AG09309 (cell line): ENCODE results near the gene PIGV.

ENCODE experiments used
- DNase-seq: peaks from one replicate; pipeline ENCODE4 v3.0.0-alpha.2; 2010; ENCODE audit warnings: low read depth
- H3K4me3 ChIP-seq: 2 replicates; pipeline ENCODE4 v1.5.1; 2011; ENCODE audit warnings: mild to moderate bottlenecking, low read depth, low read length, moderate library complexity; ENCODE audit not compliant: control insufficient read depth
- TF ChIP-seq, protein P1 (sequence below): IDR thresholded peaks from 2 replicates; pipeline ENCODE4 v1.5.1; 2011; ENCODE audit warnings: mild to moderate bottlenecking, low read depth, low read length, inconsistent platforms; ENCODE audit not compliant: insufficient read depth, control insufficient read depth; ENCODE audit errors: missing control alignments

Gene PIGV

DNA sequence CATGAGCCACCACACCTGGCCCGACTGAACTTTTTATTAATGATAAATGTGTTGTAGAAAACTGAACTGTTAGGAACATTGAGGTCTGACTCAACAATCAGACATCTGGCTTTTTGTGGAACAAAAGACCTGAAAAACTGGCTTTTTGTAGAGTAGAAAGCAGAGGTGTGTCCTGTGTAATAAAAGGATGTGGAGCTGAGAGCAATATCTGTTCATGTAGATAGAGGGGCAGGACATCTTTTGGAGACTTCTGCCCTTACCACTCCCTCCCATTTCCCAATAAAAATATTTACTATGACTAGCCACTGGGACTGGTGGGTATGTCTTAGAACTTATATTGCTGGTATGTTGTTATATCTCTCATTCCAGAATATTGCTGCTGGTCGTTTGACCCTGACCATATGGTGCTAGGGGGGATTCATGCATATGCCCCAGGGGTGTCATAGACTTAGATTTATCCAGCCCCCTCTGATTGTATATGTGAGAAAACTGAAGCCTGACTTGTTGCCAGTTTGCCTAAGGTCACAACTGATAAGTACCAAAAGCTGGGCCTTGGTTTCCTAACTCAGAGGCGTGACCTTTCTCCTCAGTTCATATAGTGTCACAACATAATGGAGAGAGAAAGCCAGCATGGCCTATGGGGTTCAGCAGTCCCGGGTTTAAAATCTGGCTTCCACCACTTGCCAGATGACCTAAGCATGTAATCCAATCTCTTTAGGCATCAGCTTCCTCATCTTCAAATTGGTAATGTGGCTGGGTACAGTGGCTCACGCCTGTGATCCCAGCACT is 33.5 kb upstream of the PIGV start:
- TF ChIP-seq, protein P1, sequence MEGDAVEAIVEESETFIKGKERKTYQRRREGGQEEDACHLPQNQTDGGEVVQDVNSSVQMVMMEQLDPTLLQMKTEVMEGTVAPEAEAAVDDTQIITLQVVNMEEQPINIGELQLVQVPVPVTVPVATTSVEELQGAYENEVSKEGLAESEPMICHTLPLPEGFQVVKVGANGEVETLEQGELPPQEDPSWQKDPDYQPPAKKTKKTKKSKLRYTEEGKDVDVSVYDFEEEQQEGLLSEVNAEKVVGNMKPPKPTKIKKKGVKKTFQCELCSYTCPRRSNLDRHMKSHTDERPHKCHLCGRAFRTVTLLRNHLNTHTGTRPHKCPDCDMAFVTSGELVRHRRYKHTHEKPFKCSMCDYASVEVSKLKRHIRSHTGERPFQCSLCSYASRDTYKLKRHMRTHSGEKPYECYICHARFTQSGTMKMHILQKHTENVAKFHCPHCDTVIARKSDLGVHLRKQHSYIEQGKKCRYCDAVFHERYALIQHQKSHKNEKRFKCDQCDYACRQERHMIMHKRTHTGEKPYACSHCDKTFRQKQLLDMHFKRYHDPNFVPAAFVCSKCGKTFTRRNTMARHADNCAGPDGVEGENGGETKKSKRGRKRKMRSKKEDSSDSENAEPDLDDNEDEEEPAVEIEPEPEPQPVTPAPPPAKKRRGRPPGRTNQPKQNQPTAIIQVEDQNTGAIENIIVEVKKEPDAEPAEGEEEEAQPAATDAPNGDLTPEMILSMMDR: no peak
- DNase-seq: no peak
- H3K4me3 ChIP-seq: no peak overlapping the region

GRCh38 chr1:26758358-26758757 is 29.4 kb upstream of the PIGV start:
- DNase-seq: no peak
- TF ChIP-seq, protein P1: no peak
- H3K4me3 ChIP-seq: no peak overlapping the region

DNA sequence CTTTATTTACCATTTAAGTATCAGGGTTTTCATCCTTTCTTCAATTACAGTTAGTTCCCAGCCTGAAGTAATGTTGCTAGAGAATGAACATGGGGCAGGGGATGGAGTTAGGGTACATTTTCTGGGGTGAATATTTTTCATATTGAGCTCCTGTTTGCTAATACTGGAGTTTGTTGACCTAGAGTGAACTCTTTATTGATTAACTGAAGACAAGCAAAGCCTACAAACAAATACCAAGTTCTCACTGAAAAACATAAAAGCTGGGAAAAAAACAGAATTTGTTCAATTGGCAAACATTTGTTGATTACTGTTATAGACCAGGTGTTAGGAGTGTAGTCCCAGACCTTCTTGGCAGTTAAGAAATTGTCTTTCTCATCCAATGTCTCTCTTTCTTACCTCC is 28.2 kb upstream of the PIGV start:
- DNase-seq: no peak
- TF ChIP-seq, protein P1: no peak
- no peak overlapping the region for H3K4me3 ChIP-seq

GRCh38 chr1:26761217-26761616 is 26.5 kb upstream of the PIGV start:
- no peak for DNase-seq
- H3K4me3 ChIP-seq: no peak overlapping the region
- TF ChIP-seq, protein P1: peak; percentile 18

- no peak for DNase-seq
- TF ChIP-seq, protein P1: no peak
- H3K4me3 ChIP-seq: no peak overlapping the region
Measured at GRCh38 chr1:26767714-26768113, 20.0 kb upstream of the PIGV start.

DNA sequence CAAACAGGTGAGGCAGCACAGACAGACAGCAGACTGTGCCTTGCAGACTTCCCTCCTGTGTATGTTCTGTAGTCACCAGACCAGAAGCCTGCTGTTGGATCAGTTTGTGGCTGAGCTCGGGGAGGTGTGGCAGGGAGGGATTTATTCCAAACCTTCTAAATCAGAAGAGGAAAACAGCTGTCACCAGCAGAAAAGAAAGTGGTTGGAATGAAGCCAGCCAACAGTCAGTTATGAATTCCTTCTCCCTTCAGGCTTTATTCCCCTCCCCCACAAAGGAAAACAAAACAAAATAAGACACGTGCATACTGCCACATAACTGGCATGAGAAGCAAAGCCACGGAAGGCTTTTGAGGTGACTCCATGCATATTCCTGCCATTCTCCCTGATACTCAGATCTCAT is 19.0 kb upstream of the PIGV start:
- DNase-seq: no peak
- TF ChIP-seq, protein P1: no peak
- no peak overlapping the region for H3K4me3 ChIP-seq

DNA sequence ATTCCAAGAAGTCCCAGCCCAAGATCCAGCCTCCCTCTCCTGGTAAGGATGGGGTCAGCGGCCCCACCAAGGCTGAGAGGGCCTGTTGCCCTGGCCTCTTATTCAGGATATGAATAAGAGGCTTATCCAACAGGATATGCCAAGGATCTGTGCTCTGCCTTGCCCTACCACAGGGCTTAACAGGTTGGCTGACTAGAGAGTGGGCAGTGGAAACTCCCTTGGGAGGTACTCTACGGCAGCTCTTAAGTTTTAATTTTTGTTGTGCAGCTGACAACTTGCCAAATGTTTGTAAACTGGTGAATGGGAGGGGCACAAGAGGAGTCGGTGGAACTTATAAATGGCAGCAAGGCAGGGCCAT is 16.5 kb upstream of the PIGV start:
- DNase-seq: no peak
- no peak overlapping the region for H3K4me3 ChIP-seq
- TF ChIP-seq, protein P1: no peak
